ENCODE measurements around the gene NQO2. TPM values are rescaled to one million over a fixed set of nuclear protein-coding genes. Genes with fewer than 3 reads are reported as not detected.

The NQO2 gene
- total RNA-seq: 10 to 100 TPM; 23.8 to 24.7 TPM

GRCh38 chr6:2999618-3000557 lies at the start of gene NQO2:
Gene NQO2, plus strand, starts transcription at chr6:2999894. Its CDS starts 6,659 bp downstream, at chr6:3006553.
- peaks cover 15% of the 10 kb centered on the region for H3K36me3 Mint-ChIP-seq (ENCODE audit: low read depth)
- H3K27me3 Mint-ChIP-seq: no peaks in the 10 kb centered on the region
- TF ChIP-seq CTCF (IDR thresholded peaks at IDR 0.05): no peak
- peak within 1 kb of the TSS; percentile 83 for H3K4me3 Mint-ChIP-seq
- intact Hi-C loops (cut with micrococcal nuclease): loop anchor here (2.0 kb wide), 1 partner anchor 55 kb away; no protein-coding TSS in a partner anchor
- peak; percentile 83 for ATAC-seq
- ChIA-PET CTCF (interaction anchor here (0.6 to 3.7 kb wide), 9 partner anchors 10 to 252 kb away, joined by 3 to 36 read pairs (median 4); no protein-coding TSS in a partner anchor), POLR2A (interaction anchor here (0.6 to 2.4 kb wide), 10 partner anchors 10 to 158 kb away, joined by 3 to 12 read pairs (median 4); partner anchors contain the start of gene RIPK1)
- DNase-seq: peak; percentile 92
- H3K4me1 Mint-ChIP-seq (ENCODE audit: low read depth): peaks cover 20% of the 10 kb centered on the region
- no peaks in the 10 kb centered on the region for H3K9me3 Mint-ChIP-seq
- H3K27ac Mint-ChIP-seq: peak within 1 kb of the TSS; percentile 94

GRCh38 chr6:2950713-2951112 lies 49.0 kb upstream of the NQO2 start:
- POLR2A ChIA-PET: interaction anchor here (0.5 to 1.3 kb wide), 2 partner anchors 10 to 18 kb away, joined by 3 to 6 read pairs; no protein-coding TSS in a partner anchor
- ATAC-seq: no peak

GRCh38 chr6:2951728-2952127 lies 48.0 kb upstream of the NQO2 start:
- no peak for TF ChIP-seq CTCF (IDR thresholded peaks at IDR 0.05)
- ChIA-PET POLR2A (interaction anchor here (0.8 to 1.6 kb wide), 6 partner anchors 7 to 105 kb away, joined by 3 to 9 read pairs (median 4); no protein-coding TSS in a partner anchor), CTCF (interaction anchor here (0.7 to 5.3 kb wide), 39 partner anchors 9 to 201 kb away, joined by 3 to 85 read pairs (median 5); partner anchors contain the start of genes MYLK4, SERPINB1 and SERPINB6)
- intact Hi-C loops (cut with micrococcal nuclease): no loop called here
- Mint-ChIP-seq H3K4me1 (ENCODE audit: low read depth) (peaks cover 18% of the 10 kb centered on the region), H3K4me3 (no peak overlapping the region), H3K27me3 (no peaks in the 10 kb centered on the region), H3K9me3 (no peaks in the 10 kb centered on the region), H3K36me3 (ENCODE audit: low read depth) (peaks cover 38% of the 10 kb centered on the region), H3K27ac (peak overlapping the region; percentile 38)
- DNase-seq (no peak), ATAC-seq (no peak)

More at GRCh38 chr6:2950713-2951112, 49.0 kb upstream of the NQO2 start:
- intact Hi-C loops (cut with micrococcal nuclease): no loop called here
- no peak for DNase-seq
- Mint-ChIP-seq H3K9me3 (no peaks in the 10 kb centered on the region), H3K36me3 (ENCODE audit: low read depth) (peaks cover 37% of the 10 kb centered on the region), H3K27ac (no peak overlapping the region), H3K4me3 (no peak overlapping the region), H3K4me1 (ENCODE audit: low read depth) (peaks cover 18% of the 10 kb centered on the region), H3K27me3 (no peaks in the 10 kb centered on the region)
- CTCF ChIA-PET: interaction anchor here (0.9 to 5.3 kb wide), 5 partner anchors 16 to 111 kb away, joined by 3 to 85 read pairs (median 3); no protein-coding TSS in a partner anchor
- TF ChIP-seq CTCF (IDR thresholded peaks at IDR 0.05): no peak

GRCh38 chr6:2952557-2953095 lies 47.1 kb upstream of the NQO2 start:
- Mint-ChIP-seq H3K4me1 (ENCODE audit: low read depth) (peaks cover 13% of the 10 kb centered on the region), H3K27me3 (no peaks in the 10 kb centered on the region), H3K9me3 (no peaks in the 10 kb centered on the region), H3K4me3 (peak overlapping the region; percentile 44), H3K36me3 (ENCODE audit: low read depth) (peaks cover 33% of the 10 kb centered on the region), H3K27ac (peak overlapping the region; percentile 68)
- peak; percentile 99 for TF ChIP-seq CTCF (IDR thresholded peaks at IDR 0.05)
- ATAC-seq (peak; percentile 97), DNase-seq (peak; percentile 77)
- ChIA-PET CTCF (interaction anchor here (0.6 to 5.3 kb wide), 43 partner anchors 8 to 202 kb away, joined by 3 to 85 read pairs (median 5); partner anchors contain the start of genes MYLK4, SERPINB1 and SERPINB6), POLR2A (interaction anchor here (0.8 to 1.6 kb wide), 5 partner anchors 8 to 106 kb away, joined by 3 to 9 read pairs (median 3); no protein-coding TSS in a partner anchor)
- intact Hi-C loops (cut with micrococcal nuclease): no loop called here
